ENCODE data around the gene CANT1.

Gene CANT1

DNA sequence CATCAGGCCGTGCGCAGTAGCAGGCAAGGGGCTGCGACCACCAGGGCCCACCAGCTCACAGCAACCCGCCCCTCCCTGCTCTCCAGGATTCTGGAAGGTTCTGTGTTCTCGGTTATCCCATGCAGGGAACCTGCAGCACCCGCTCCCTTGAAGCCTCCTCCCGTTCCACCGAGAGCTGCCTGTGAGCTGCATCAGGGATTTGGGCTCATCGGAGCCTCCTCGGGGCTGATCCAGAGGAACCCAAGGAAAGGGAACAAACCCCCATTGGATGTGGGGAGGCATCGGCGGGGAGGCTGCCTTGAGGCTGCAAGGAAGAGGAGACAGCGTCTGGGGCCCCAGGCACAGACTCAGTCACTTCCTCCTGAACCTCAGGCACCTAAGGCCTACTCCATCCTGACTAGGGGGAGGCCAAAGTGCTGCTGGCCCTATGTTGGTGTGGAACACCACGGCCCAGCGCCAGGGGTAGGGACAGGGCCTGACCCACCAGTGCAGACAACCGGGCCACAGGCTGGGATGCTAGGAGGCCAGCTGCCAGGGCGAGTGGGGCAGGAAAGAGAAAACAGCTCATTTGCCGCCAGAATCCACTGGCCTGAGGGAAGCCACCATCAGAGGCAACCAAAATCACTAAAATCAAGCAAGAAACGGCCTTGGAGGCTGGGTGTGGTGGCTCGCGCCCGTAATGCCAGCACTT, 15.4 kb downstream of the CANT1 start:
- no peak for DNase-seq

DNA sequence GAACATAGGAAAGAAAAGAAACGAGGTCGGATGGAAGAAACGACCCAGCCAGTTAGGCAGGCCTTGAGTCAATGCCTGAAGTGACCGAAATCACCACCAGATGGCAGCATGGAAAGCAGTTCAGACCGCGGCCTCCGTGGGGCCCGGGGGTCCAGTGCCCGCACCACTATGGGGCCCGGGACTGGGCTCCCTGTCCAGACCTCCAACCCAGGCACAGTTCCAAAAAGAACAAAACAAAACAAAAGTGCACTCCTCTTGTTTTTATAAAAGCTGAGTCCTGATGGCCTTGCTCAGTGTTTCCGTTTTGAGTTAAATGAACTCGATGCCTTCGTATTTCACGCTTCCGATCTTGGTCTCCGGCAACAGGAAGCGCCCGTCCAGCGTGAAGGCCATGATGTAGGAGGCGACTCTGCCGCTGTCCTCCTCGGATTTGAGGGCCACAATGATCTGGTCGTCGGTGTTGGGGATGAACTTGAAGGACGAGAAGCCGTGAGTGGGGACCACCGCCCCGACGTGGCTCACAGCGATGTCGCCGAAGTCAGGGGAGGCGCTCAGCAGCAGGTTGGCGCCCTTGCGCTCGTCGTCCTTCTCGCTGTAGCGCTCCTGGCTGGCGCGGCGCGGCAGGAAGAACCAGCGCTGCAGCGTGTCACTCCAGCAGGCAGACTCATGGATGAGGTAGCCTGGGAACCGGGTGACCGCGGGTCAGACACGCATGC, 16.2 kb downstream of the CANT1 start:
- DNase-seq, result no peak

- DNase-seq, result no peak
Measured at GRCh38 chr17:78992542-78993212, 16.9 kb downstream of the CANT1 start.

- no peak for DNase-seq
Measured at GRCh38 chr17:78991906-78992532, 17.5 kb downstream of the CANT1 start.

DNA sequence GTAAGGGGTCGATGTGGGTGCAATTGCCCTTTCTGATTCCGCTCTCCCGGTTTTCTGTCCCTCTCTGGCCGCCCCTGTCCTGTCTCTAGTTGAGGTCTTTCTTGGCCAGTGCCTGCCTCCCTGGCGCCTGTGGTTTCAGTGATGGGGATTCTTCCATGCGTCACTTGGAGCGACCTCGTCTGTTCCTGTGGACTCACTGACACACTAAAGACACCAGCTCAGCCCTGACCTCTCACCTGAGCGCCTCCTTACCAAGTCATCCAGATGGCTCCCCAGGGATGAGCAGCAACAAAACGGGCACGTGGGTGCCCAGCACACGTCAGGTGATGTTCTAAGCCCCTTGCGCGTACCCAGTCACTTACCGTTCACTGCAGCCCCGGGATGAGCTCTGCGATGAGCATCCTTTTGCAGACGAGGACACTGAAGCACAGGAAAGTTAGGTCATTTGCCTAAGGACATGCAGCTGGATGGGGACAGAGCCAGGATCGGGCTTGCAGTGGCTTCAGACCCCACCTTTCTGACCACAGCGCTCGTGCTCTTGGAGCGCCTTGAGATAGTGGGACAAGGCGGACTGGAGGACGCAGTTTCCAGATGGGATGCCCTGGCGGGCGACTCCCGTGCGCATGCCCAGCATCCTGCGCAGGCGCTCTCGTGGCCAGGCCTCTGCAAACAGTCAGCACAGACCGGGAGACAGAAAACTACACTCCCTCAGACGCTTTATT, 18.4 kb downstream of the CANT1 start:
- DNase-seq, result no peak

GRCh38 chr17:78990349-78991016, 19.1 kb downstream of the CANT1 start:
- no peak for DNase-seq

GRCh38 chr17:78988152-78988551, 21.4 kb downstream of the CANT1 start:
- DNase-seq, result no peak

- no peak for DNase-seq
Measured at GRCh38 chr17:78986649-78987328, 22.8 kb downstream of the CANT1 start.

DNA sequence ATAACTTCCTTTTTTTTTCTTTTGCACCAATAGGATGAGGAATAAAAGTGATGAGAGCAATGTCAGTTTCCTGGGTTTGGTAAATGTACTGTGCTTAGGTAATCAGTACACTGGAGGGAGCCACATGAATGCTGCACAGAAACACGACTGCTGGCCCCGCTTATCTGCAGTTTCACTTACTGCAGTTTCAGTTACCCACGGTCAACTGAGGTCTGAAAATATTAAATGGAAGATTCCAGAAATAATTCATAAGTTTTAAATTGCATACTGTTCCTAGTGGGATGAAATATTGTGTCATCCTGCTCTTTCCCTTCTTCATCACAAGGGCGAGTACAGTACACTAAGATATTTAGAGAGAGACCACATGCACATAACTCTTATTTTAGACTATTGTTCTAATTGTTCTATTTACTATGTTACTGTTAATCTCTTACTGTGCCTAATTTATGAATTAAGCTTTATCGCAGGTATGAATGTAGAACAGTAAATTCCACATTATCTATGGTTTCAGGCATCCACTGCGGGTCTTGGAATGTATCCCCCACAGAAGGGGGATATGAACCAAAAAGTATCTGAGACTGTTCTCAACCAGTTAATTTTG, 23.4 kb downstream of the CANT1 start:
- no peak for DNase-seq

DNA sequence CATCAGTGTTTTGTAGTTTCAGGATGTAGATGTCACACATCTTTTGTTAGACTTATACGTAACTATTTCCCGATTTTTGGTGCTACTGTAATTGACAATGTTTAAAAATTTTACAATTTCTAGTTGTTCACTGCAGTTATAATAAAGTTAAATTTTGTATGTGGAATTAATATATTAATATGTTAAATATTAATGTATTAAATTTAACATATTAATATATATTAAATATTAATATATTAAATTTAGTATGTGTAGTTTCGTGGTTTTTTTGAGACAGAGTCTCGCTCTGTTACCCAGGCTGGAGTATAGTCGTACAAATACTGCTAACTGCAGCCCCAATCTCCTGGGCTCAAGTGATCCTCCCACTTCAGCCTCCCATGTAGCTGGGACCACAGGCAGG, 24.2 kb downstream of the CANT1 start:
- no peak for DNase-seq

DNA sequence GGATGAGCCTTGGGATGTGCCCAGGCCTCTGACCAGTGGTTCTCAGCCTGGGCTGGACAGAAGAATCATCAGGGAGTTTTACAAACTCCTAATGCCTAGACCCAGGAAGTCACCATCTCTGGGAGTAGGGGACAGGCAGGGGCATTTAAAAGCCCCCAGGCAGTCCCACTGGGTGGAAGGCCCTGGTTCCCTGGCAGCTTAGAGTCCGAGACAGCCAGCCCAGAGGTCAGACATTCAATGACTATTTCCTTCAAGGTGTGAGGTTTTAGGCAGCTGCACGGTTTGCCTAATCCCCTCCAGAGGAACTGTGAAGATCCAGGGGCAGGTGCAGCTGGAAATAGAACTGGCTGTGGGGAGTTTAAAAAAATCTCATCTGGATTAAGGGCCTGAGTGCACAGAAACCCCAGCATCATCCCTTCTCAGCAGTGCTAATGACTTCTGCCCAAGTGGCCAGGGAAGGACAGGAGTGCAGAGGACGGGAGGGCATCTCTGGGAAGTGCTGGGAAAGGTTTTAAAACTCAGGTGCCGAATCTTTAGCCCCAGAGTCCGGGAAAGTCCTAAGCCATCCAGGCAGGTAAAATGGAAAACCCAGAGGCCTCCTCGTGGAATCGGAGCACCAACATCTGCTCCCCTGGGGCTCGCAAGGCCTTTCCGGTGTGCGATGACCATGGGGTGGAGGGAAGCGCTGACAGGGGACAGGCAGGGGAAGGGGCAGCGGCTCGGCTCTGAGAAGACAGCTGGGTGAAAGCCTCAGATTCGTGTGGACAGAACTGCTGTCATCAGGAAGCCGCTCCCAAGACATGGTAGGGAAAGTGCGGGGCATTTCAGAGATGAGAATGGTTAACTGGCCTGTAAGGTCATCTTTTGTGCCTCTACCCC, 28.3 kb downstream of the CANT1 start:
- no peak for DNase-seq

- DNase-seq, result no peak
Measured at GRCh38 chr17:78980624-78980972, 29.0 kb downstream of the CANT1 start.

- peak; percentile 86 for DNase-seq
Measured at GRCh38 chr17:78979780-78980623, 29.6 kb downstream of the CANT1 start, which contains the start of gene LGALS3BP. LGALS3BP (minus strand) TSS chr17:78979923; CDS start chr17:78977191, 2,732 bp downstream.

DNA sequence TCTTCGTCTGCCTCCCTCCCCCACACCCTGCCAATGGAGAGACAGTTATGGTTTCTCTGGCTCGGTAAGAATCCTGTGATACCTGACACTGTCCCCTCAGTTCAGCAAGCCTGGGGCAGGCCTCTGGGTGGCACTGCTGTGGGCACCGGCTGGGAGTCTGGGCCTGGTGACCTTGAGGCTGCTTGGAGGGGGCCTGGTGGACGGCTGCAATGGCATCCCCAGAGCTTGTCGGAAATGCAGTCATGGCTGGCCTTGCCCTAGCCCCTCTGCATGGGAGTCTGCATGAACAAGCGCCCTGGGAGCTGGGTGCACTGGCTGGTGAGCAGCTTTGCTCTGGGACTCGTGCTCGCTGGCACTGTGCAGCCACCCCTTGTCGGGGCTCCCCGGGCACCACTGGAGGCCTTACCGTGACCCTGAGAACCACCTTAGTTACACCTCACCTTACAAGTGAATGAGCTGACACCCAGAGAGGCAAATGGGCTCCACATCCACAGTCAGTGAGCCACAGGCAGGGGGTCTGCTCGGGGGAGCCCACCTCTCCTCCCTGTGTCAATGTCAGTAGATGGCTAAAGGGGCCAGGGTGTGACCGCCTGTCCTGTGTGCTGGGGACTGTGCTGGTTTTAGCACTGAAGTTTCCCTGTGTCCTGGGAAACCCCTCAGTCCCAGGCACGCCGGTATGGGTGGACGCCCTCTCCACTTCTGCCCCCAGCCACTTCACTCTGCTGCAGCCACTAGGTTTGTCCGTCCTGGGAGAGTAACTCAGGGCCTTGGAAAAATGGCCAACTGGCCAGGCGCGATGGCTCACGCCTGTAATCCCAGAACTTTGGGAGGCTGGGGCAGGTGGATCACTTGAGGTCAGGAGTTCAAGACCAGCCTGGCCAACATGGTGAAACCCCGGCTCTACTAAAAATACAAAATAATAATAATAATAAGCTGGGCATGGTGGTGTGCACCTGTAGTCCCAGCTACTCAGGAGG, 31.3 kb downstream of the CANT1 start:
- DNase-seq, result no peak

DNA sequence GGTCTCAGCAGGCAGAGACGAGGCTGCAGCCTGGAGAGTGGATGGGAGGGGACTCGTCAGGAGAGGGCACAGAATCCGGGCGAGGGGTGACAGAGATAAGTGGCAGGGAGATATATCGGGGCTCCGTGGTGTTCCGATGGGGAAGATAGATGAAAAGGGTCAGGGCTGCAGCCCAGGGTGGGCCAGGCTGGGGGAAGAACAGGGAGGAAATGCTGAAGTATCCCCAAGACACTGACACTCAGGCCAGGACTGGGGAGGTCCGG, 32.0 kb downstream of the CANT1 start:
- no peak for DNase-seq

DNA sequence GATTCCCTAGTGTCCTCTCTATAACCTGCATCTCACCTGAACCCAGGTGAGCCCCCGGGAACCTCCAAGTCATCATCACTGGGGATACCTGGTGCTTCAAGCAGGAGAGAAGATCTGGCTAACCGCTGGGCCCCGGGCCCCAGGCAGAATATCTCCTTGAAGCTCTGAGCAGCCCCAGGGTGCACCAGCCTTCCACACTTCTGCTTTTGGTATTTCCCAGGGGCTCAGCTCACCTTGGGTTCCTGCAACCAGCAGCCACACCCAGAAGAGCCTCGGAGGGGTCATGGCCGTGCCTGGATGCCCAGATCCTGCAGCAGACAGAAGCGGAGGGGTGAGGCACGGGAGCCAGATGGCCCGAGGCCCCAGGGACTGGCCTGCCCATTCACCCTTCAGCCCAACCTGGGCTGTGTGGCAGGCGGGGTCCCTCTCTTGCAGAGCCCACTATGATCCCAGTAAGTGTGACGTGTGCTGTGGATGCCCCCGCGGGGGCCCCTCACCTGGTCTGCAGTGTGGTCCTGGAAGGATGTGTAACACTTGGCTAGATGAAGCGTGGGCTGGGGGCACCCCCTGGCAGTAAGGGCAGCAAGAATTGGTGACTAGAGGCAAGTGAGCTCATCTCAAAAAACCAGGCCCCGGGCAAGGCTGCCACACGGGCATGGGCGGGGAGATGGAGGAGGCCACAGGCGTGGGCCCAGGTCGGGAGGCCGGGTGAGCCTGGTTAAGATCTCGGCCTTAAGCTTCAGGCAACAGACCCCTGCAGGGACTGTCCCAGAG, 32.5 kb downstream of the CANT1 start:
- no peak for DNase-seq

Measured in NCI-H1105 treated with DMSO at 0.1 percent for 48 hours (cell line).